DMS153 (cell line): ENCODE results near the gene ZNF724.
"Not testable (repeated sequence)": the region's sequence is repeated elsewhere in the genome, so short reads cannot be mapped to it uniquely, and the experiment has no call there.

Source experiments
- DNase-seq: peaks from one replicate; lab custom pipeline; 2025; lab: John Stamatoyannopoulos, UW

Gene ZNF724

DNA sequence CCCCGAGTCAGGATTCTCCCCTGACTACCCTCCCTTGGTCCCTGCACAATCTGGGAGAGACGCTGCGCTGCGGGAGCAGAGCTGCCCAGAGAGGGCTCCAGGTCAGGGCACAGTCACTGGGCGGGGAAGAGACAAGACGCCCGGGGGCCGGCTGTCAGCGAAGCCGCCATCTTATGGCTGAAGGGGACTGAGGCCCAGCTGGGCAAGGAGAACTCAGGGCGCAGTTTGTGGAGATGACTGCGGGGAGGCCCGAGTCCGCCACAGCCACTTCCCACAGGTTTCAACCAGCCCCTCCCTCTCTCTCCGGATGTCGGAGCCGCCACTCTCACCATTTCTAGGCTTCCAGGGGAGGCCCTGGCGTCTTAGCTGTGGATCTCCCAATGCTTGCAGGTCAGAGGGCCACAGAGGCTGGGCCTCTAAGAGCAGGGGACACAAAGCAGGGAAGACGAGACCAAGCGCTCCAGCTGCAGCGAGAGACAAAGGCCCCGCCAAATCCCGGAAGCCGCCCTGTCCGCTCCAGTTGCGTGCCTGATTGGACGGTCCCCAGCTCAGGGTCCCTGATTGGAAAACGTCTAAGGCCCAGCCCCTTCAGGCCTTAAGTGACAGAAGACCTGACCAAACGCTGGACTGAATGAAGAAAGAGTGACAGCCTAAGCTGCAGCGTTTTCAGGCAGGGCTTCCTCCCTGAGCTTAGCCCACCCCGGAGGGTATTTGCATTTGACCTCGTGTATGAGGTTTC is at the start of gene ZNF724:
TSS of gene ZNF724 (minus strand) at position 484 of the 739 bp plus-strand sequence. CDS start at position 332, 152 bp downstream.
- DNase-seq, result peak; percentile 99

DNA sequence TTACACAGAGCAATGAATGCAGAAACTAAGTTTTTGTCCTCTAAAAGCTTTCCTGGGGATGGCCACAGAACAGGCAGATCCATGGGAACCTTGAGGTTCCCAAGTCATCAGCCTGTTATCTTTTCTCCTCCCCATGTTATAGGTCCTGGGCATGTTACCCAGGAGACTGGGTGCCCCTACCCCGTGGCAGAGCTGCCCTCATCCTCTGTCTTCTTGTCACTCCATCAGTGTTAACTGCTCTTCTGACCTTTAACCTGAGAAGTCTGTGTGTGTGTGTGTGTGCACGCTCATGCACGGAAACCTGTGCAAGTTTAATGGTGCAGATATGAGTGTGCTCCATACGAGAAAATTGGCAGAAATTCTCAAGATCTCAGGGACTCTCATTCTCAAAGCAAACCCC is 43.9 kb upstream of the ZNF724 start:
- no peak for DNase-seq

DNA sequence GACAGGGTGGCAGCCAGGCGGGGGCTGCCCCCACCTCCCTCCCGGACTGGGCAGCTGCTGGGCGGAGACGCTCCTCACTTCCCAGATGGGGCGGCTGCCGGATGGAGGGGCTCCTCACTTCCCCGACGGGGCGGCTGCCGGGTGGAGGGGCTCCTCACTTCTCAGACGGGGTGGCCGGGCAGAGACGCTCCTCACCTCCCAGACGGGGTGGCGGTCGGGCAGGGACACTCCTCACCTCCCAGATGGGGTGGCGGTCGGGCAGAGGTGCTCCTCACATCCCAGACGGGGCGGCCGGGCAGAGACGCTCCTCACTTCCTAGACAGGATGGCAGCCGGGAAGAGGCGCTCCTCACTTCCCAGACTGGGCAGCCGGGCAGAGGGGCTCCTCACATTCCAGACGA is 39.8 kb upstream of the ZNF724 start:
- not testable (repeated sequence) for DNase-seq

DNA sequence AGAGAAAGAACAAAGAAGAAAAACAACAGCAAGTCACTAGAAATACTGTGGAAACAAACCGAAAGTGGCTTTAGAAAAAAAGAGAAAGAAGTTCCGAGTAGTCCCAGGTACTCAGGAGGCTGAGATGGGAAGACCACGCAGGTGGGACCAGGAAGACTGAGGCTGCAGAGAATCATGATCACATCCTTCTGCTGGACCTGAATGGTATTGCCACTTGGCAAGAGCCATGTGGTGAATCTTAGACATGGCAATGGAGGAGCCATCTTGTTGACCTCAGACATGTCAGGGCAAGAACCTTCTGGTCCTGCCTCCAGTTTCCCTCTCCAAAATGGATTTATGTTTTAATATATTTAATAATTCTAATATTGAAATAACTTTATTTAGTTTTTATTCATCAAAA is 37.4 kb upstream of the ZNF724 start:
- DNase-seq, result no peak

DNA sequence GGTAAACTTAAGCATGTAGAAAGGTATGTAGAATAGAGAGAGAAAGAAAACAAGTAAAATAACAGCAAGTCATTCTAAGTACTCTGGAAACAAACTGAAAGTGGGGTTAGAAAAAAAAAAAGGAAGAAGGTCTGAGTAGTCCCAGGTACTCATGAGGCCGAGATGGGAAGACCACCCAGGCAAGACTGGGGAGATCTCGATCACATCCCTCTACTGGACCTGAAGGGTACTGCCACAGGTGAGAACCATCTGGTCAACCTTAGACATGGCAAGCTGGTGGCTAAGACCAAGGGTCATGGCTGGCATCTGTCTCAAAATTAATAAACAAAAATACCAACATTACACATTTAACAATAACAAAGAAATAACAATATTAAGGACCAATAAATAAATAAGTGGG is 36.3 kb upstream of the ZNF724 start:
- DNase-seq, result no peak

DNA sequence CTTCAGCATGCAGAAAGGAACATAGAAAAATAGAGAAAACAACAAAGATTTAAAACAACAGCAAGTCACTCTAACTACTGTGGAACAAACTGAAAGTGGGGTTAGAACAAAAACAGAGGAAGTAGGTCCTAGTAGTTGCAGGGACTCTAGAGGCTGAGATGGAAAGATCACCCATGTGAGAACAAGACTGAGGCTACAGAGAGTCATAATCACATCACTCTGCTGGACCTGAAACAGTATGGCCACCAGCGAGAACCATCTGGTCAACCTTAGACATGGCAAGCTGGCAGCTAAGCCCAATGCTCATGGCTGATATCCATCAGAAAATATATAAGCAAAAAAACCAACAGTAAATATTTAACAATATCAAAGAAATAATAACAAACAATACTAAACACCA is 35.8 kb upstream of the ZNF724 start:
- DNase-seq, result no peak

DNA sequence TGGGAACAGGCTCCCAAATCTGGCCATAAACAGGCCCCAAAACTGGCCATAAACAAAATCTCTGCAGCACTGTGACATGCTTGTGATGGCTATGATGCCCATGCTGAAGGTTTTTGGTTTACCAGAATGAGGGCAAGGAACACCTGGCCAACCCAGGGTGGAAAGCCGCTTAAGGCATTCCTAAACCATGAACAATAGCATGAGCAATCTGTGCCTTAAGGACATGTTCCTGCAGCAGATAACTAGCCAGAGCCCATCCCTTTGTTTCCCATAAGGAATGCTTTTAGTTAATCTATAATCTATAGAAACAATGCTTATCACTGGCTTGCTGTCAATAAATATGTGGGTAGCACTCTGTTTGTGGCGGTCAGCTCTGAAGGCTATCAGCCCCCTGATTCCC is 35.1 kb upstream of the ZNF724 start:
- DNase-seq, result not testable (repeated sequence)

DNA sequence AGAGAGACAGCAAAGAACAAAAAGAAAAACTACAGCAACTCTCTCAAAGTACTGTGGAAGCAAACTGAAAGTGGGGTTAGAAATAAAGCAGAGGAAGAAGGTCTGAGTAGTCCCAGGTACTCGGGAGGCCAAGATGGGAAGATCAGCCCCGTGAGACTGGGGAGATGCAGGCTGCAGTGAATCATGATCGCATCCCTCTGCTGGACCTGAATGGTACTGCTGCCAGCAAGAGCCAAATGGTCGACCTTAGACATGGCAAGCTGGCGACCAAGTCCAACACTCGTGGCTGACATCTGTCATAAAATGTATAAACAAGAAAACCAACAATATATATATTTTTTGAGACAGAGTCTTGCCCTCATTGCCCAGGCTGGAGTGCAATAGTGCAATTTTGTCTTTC is 33.7 kb upstream of the ZNF724 start:
- no peak for DNase-seq

DNA sequence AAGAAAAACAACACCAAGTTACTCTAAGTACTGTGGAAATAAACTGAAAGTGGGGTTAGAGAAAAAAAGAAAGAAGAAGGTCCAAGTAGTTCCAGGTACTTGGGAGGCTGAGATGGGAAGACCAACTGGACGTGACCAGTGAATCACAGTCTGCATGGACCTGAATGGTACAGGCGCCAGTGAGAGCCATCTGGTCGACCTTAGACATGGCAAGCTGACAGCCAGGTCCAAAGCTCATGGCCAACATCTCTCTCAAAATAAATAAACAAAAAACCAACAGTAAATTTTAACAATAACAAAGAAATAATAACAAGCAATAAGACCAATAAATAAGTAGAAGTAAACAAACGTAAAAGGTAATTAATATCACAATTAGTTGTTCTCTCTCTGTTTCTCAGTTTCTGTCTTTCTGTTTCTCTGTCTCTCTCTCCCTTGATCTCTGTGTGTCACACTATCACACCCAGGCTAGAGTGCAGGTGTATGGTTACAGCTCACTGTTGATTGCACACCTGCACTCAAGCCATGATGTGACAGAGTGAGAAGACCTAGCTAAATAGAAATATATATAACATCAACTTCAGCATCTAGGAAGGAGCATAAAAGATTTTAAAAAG is 31.6 kb upstream of the ZNF724 start:
- DNase-seq, result no peak

DNA sequence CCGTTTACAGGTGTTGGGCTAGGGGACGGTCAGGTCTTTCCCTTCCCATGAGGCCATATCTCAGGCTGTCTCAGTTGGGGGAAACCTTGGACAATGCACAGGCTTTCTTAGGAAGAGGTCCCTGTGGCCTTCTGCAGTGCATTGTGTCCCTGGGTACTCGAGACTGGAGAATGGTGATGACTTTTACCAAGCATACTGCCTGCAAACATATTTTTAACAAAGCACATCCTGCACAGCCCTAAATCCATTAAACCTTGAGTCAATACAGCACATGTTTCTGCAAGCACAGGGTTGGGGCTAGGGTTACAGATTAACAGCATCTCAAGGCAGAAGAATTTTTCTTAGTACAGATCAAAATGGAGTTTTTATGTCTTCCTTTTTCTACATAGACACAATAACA is 27.9 kb upstream of the ZNF724 start:
- peak; percentile 35 for DNase-seq

DNA sequence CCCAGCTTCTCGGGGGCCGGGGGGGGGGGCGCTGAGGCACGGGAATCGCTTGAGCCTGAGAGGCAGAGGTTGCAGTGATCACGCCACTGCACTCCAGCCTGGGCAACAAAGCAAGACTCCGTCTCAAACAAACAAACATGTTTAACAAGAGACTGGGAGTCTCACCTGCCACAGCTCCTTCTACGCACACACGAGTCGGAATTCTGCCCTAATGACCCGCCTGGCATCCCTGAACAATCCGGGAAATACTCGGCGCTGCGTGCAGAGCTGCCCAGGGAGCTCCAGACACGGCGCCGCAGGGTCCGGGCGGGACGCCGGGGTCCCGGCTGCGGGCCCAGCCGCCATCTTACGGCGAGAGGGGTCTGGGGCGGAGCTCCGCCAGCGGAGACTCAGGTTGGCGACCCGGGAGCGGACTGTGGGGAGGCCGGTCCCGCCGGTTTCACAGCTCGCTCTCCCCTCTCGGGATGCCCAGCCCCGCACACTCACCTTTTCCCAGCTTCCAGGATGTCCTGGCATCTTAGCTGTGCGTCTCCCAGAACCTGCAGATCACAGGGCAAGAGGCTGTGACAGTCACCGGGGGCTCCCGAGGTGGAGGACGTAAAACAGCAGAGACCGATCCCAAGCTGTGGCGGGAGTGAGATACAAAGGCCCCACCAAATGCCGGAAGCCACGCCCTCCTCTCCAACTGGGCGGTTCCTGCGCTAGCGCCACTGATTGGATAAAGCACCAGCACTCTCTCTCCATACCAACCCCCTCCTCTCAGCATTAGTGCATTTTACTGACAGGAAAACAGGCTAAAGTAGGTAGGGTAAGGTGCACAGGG is 23.6 kb upstream of the ZNF724 start:
- DNase-seq, result peak; percentile 94

DNA sequence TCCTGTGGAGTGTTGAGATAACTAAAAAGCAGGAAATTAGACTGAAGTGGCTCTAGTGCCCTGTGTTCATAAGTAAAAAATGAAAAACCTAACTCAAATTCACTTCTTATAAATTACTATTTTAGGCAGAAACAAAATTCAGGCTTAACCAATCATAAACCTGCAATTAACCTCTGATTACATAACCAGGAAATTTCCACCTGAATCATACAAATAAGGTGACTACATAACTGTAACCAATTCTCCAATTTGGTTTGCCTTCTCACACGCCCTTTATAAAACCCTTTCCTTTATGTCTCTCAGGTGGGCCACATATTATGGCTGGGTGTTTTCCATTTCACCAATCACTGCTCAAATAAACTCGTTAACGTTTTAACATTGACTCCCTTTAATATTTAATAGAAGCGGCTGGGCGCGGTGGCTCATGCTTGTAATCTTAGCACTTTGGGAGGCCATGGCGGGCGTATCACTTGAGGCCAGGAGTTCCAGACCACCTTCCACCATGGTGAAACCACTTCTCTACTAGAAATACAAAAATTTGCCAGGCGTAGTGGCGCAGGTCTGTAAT is 22.9 kb upstream of the ZNF724 start:
- no peak for DNase-seq

DNA sequence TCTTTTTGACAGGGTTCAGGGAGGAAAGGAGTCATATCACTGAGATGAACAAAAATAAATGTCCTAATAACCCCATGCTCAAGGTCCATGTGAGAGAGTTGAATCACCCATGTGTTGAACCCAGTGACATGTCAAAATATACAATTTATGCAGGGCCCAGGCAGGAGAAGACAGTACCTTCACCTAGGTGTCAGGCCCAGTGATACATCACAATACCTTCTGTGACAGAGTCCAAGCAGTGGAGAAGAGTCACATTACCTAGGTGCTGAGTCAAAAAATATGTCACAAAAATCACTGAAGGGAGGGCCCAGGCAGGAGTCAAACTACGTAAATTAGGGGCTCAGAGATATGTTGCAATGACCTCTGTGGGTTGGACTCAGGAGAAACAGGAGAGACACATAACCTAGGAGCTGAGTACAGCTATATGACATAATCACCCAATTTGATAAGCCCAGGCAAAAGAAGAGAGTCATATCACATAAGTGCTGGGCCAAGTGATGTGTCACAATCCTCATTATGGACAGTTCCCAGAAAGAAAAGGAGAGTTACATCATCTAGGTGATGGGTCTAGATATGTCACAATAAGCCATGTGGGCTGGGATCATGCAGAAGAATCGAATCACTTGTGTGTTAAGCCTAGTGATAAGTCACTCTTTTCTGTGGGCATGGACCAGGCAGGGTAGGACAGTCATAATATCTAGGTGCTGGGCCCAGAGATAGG is 13.8 kb upstream of the ZNF724 start:
- no peak for DNase-seq

DNA sequence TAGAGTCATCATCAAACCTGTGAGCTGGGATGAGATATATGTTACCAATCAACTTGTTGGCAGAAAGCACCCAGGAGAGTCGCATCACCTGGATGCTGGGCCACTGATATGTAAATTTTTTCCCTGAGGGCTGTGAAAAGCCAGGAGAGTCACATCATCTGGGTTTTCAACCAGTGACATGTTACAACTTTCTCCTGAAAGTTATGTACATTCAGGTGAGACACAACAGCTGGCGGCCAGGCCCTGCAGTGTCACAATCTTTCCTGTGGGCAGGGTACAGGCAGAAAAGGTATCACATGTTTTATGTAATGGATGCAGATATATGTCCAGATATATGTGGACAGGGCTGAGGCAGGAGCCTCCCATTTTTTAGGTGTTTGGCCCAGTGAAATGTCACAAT is 13.2 kb upstream of the ZNF724 start:
- DNase-seq, result no peak

DNA sequence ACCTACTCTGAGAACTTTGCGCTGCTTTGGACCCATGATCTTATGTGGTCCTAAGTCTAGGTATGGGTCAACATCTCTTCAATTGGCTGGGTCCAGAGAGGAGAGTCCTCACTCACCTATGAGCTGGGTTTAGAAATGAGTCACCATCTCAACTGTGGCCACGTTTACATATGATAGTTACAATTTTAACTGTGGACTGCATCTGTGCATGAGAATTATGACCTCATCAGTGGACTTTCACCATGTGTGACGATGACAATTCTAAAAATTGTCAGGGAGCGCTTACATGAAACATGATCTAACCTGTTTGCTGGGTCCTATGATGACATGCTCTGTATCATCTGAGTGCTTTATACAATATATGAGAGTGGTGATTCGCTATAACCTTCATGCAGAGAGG is 12.7 kb upstream of the ZNF724 start:
- DNase-seq, result no peak

DNA sequence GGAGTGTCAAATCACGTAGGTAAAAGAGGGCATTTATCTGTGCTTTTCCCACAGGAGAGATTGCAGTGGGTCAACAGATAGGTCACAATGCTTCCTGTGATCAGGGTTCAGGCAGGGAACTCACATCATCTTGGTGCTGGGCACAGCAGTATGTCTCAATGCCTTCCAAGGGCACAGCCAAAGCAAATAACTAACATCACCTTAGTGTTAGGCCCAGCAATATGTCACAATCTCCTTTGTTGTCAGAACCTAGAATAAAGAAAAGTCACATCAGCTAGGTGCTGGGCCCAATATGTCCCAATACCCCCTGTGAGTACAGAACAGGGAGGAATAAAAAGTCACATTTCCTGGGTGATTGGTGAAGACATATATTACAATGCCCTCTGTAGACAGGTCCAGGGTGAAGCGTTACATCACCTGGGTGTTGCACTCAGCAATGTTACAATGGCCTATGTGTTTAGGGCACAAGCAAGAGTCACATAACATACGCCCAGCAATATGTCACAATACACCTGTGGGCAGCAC is 11.4 kb upstream of the ZNF724 start:
- DNase-seq, result no peak

DNA sequence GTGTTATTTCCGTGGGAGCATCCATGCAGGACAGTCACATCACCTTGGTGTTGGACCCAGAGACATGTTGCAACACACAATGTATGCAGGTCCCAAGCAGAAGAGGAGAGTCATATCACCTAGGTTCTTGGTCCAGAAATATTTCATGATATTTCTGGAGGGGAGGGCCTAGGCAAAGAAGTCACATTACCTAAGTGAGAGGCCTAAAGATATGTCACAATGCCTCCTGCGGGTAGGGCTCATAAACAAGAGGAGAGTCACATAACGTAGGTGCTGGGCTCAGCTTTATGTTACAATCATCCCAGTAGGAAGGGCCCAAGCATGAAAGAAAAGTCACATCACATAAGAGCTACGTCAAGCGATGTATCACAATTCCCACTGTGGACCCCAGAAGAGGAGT is 10.8 kb upstream of the ZNF724 start:
- DNase-seq, result no peak

DNA sequence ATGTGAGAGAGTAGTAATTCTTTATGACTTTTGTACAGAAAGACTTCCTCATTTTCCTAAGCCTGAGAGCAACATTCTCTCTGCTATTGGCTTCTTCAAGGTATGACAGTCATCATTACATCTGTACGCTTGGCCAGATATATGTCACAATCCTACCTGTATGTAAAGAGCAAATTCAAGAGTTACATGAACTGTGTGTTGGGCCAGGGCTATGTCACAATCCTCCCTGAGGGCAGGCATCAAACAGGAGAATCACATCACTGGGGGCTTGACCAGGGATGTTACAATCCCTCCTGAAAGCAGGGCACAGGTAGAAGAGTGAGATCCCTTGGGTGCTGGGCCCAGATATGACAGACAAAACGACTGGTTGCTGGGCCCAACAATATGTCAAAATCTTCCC is 9.8 kb upstream of the ZNF724 start:
- DNase-seq, result no peak

DNA sequence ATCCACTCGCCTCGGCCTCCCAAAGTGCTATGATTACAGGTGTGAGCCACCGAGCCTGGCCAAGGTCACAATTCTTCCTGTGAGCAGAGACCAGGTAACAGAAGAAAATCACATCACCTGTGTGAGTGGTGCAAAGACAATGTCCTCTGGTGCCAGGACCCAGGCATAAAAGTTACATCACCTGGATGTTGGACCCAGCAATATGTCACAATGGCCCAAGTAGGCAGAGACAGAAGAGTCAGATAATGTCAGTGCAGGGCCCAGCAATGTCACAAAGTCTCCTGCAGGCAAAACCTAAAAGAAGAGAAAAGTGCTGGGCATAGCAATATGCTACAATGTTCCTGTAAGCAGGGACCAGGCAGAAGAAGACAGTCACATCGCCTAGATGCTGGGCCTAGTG is 5.5 kb upstream of the ZNF724 start:
- DNase-seq, result no peak

DNA sequence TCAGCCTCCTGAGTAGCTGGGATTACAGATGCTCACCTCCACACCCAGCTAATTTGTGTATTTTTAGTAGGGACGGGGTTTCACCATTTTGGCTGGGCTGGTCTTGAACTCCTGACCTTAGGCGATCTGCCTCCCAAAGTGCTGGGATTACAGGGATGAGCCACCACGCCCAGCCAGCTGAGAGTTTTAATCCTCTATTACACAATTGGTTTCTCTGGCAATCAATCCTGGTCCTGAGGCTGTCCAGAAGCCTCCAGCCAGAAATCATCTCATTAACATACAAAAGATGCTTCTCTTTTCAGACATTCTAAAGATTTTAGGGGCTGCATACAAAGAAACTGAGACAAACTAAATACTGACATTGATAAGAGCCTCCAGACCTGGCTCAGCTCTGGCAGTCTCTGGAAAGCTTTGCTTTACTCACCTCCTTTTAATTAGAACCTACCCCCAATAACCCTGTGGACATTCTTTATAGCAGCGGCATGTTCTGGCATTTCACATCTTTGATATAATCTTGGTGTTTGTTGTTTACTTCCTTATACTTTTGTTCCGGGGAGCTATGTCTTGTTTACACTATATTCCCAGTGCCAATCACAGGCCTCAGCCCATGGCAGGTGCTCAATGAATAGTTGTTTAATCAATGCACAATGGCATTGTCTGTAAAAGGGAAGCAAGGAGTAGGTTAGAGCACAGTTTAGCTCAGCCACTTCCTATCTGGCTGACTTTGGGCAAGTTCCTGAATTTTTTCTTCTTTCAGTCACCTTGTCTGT is 4.1 kb upstream of the ZNF724 start:
- no peak for DNase-seq

DNA sequence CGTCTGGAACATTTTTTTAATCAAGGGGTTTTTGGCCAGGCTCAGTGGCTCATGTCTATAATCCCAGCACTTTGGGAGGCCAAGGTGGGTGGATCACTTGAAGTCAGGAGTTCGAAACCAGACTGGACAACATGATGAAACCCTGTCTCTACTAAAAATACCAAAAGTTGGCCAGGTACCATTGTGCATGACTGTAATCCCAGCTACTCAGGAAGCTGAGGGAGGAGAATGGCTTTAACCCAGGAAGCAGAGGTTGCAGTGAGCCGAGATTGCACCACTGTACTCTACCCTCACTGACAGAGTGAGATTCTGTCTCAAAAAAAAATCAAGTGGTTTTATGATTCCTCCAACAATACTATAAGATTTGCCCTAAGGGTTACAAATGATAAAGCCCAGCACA is 3.1 kb upstream of the ZNF724 start:
- DNase-seq, result not testable (repeated sequence)
